Measurements from ENCODE around the gene CDKAL1.
A peak's percentile ranks its signal among the peaks of the same experiment; 100 is the strongest.

The CDKAL1 gene

GRCh38 chr6:21079468-21080048 lies 545.3 kb downstream of the CDKAL1 start:
- no peak for TF ChIP-seq CTCF (IDR thresholded peaks at IDR 0.05; ENCODE audit: low read length, missing control alignments)
- peak; percentile 21 for DNase-seq (ENCODE audit: low read depth)
- no peak overlapping the region for H3K4me3 ChIP-seq (replicated peaks; ENCODE audit: low read depth, low read length)

GRCh38 chr6:21080221-21080620 lies 546.0 kb downstream of the CDKAL1 start:
- DNase-seq (ENCODE audit: low read depth), result no peak
- H3K4me3 ChIP-seq (replicated peaks; ENCODE audit: low read depth, low read length), result no peak overlapping the region
- TF ChIP-seq CTCF (IDR thresholded peaks at IDR 0.05; ENCODE audit: low read length, missing control alignments), result no peak

DNA sequence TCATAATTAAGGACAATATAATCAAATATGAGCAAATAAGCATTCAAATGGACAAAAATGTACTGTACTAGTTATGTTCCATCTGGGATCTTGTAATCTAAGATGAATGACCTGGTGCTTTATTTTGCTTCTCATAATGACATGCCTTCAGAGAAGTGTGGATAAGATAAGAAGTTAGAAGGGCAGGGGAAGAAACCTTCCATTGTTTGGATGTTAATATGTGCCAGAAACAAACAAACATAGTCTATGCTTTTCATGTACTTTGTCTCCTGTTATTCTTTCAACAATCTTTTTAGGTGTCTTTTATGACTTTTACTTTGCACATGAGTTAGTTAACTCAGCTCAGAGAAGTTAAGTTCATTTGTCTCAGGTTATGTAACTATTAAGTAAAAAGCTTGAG lies 547.8 kb downstream of the CDKAL1 start:
- DNase-seq (ENCODE audit: low read depth), result no peak
- H3K4me3 ChIP-seq (replicated peaks; ENCODE audit: low read depth, low read length), result no peak overlapping the region
- no peak for TF ChIP-seq CTCF (IDR thresholded peaks at IDR 0.05; ENCODE audit: low read length, missing control alignments)

DNA sequence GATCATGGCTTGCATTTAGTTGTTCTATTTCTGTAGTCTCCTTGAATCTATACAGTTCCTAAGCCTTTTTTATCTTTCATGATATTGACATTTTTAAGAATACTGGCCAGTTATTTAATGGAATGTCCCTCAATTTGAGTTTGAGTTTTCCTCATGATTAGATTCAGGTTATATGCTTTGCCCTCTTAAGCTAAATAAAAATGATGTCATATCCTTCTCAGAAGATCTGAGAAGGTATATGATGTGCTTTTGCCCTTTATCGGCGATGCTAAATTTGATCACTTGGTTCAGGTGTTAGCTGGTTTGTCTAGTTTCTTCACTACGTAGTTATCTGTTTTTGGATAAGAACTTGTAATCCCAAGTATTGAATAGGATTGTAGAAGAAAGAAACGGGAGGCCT lies 549.5 kb downstream of the CDKAL1 start:
- no peak for DNase-seq (ENCODE audit: low read depth)
- no peak for TF ChIP-seq CTCF (IDR thresholded peaks at IDR 0.05; ENCODE audit: low read length, missing control alignments)

GRCh38 chr6:21084656-21085055 lies 550.4 kb downstream of the CDKAL1 start:
- no peak for DNase-seq (ENCODE audit: low read depth)

More for the DNA sequence above, 549.5 kb downstream of the CDKAL1 start:
- no peak overlapping the region for H3K4me3 ChIP-seq (replicated peaks; ENCODE audit: low read depth, low read length)

GRCh38 chr6:21085211-21085610 lies 551.0 kb downstream of the CDKAL1 start:
- DNase-seq (ENCODE audit: low read depth), result no peak
- no peak overlapping the region for H3K4me3 ChIP-seq (replicated peaks; ENCODE audit: low read depth, low read length)
- no peak for TF ChIP-seq CTCF (IDR thresholded peaks at IDR 0.05; ENCODE audit: low read length, missing control alignments)

More at GRCh38 chr6:21084656-21085055, 550.4 kb downstream of the CDKAL1 start:
- no peak for TF ChIP-seq CTCF (IDR thresholded peaks at IDR 0.05; ENCODE audit: low read length, missing control alignments)
- H3K4me3 ChIP-seq (replicated peaks; ENCODE audit: low read depth, low read length), result no peak overlapping the region

DNA sequence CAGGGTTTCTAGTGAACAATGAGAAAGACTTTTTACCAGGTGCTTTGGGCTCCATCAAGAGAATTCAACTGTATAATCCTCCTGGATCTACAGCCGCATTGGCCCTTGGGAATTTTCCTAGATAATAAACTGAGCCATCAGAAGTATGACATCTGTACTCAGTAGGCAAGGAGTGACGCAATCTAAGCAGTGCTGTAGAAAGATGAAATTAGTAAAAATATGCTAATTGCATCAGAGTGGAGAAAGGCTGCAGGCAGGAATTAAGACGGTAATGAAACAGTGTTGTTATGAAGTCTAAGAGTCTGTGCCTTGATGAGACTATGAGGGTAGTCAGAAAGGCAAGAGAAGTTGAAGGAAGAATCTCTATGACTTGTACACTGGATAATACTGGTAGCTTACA lies 551.4 kb downstream of the CDKAL1 start:
- no peak for TF ChIP-seq CTCF (IDR thresholded peaks at IDR 0.05; ENCODE audit: low read length, missing control alignments)
- DNase-seq (ENCODE audit: low read depth), result no peak
- no peak overlapping the region for H3K4me3 ChIP-seq (replicated peaks; ENCODE audit: low read depth, low read length)
